Mesendoderm (in vitro differentiated cells): ENCODE data around the gene LRRC40. TPM values are rescaled to one million over a fixed set of nuclear protein-coding genes. Genes with fewer than 3 reads are reported as not detected.

Experiments used
- DNase-seq: peaks from one replicate; pipeline ENCODE4 v3.0.0; 2013
- H2AK5ac ChIP-seq: 2 replicates; pipeline ENCODE4 v1.6.1; 2013; ENCODE audit warnings: low read length, inconsistent platforms
- H2BK120ac ChIP-seq: 2 replicates; pipeline ENCODE4 v1.6.1; 2013; ENCODE audit warnings: low read depth, mild to moderate bottlenecking, low read length, moderate library complexity, mixed read lengths
- H2BK15ac ChIP-seq: replicated peaks from 2 replicates; pipeline ENCODE4 v1.6.1; 2013; ENCODE audit warnings: low read depth, mild to moderate bottlenecking, moderate library complexity
- H2BK5ac ChIP-seq: 2 replicates; pipeline ENCODE4 v1.6.1; 2013; ENCODE audit warnings: low read length, inconsistent platforms
- H3K18ac ChIP-seq: 2 replicates; pipeline ENCODE4 v1.6.1; 2013; ENCODE audit warnings: mild to moderate bottlenecking, low read length, mixed read lengths
- H3K23ac ChIP-seq: one replicate; pipeline ENCODE4 v1.6.1; 2013; ENCODE audit warnings: low read length
- H3K27ac ChIP-seq: 2 replicates; pipeline ENCODE4 v1.5.1; 2013; ENCODE audit warnings: low read depth, mild to moderate bottlenecking, inconsistent platforms, low read length, moderate library complexity
- H3K27me3 ChIP-seq: 2 replicates; pipeline ENCODE4 v1.6.1; 2013; ENCODE audit warnings: low read length, control low read depth, mild to moderate bottlenecking, inconsistent platforms; ENCODE audit not compliant: insufficient read depth, poor library complexity
- H3K36me3 ChIP-seq: 2 replicates; pipeline ENCODE4 v1.6.1; 2013; ENCODE audit warnings: low read length, inconsistent platforms; ENCODE audit not compliant: control insufficient read depth, insufficient read depth
- H3K4ac ChIP-seq: one replicate; pipeline ENCODE4 v1.6.1; 2013; ENCODE audit warnings: low read depth, mild to moderate bottlenecking, low read length, moderate library complexity
- H3K4me1 ChIP-seq: 2 replicates; pipeline ENCODE4 v1.6.1; 2013; ENCODE audit warnings: low read depth, low read length, inconsistent platforms; ENCODE audit not compliant: control insufficient read depth
- H3K4me2 ChIP-seq: 2 replicates; pipeline ENCODE4 v1.6.1; 2013; ENCODE audit warnings: low read length
- H3K4me3 ChIP-seq: 2 replicates; pipeline ENCODE4 v1.5.1; 2013; ENCODE audit warnings: mild to moderate bottlenecking, low read length
- H3K56ac ChIP-seq: one replicate; pipeline ENCODE4 v1.6.1; 2013; ENCODE audit warnings: low read length
- H3K79me1 ChIP-seq: 2 replicates; pipeline ENCODE4 v1.6.1; 2013; ENCODE audit warnings: low read length, inconsistent platforms
- H3K79me2 ChIP-seq: 2 replicates; pipeline ENCODE4 v1.6.1; 2013; ENCODE audit warnings: mild to moderate bottlenecking, low read length; ENCODE audit not compliant: control insufficient read depth, insufficient read depth
- H3K9ac ChIP-seq: 2 replicates; pipeline ENCODE4 v1.6.1; 2013; ENCODE audit warnings: low read length, inconsistent platforms
- H4K5ac ChIP-seq: one replicate; pipeline ENCODE4 v1.6.1; 2013; ENCODE audit warnings: low read length
- H4K8ac ChIP-seq: one replicate; pipeline ENCODE4 v1.6.1; 2013; ENCODE audit warnings: low read depth, mild to moderate bottlenecking, control low read depth, low read length, moderate library complexity
- WGBS: extraction: QIAGEN DNeasy Blood & Tissue Kit; methylation state at CpG from one replicate; pipeline ENCODE4 v1.1.7; 2013; ENCODE audit warnings: low lambda C conversion rate, missing lambda C conversion rate; ENCODE audit not compliant: insufficient coverage; ENCODE audit errors: extremely low coverage; 5-methylcytosine and 5-hydroxymethylcytosine counted together
- polyA plus RNA-seq, 2 experiments: library from polyadenylated mRNA; stranded (reverse); fragments of 200-250 nt; gene quantifications; one replicate each; pipeline ENCODE4 v1.2.3, GENCODE V29; 2013

Gene LRRC40
- 34.9 TPM for polyA plus RNA-seq (2013, experiment 1 of 2)
- polyA plus RNA-seq (2013, experiment 2 of 2) = 34.6 TPM

- Histone ChIP-seq H4K5ac (peak within 1 kb of the TSS; percentile 72), H3K23ac (no peak within 1 kb of the TSS), H3K4me1 (peaks cover 2% of the 10 kb centered on the region), H3K4me3 (peak within 1 kb of the TSS; percentile 95), H4K8ac (no peak within 1 kb of the TSS), H3K27ac (peak within 1 kb of the TSS; percentile 69), H3K56ac (peak within 1 kb of the TSS; percentile 98), H3K4me2 (peak within 1 kb of the TSS; percentile 69), H2BK5ac (no peak within 1 kb of the TSS), H3K79me1 (peaks cover 6% of the 10 kb centered on the region), H3K4ac (no peak within 1 kb of the TSS), H2BK15ac (no peak within 1 kb of the TSS), H3K36me3 (no peaks in the 10 kb centered on the region), H3K27me3 (no peaks in the 10 kb centered on the region), H3K79me2 (peaks cover 52% of the 10 kb centered on the region), H2AK5ac (no peak within 1 kb of the TSS), H3K18ac (peak within 1 kb of the TSS; percentile 78), H2BK120ac (no peak within 1 kb of the TSS), H3K9ac (peak within 1 kb of the TSS; percentile 96)
- no CpG with 5 or more reads among the region's 47 CpGs for WGBS
- DNase-seq = peak; percentile 98
Measured at GRCh38 chr1:70205434-70206118, at the start of gene LRRC40. LRRC40 (minus strand) TSS chr1:70205579; CDS start chr1:70205540, 39 bp downstream.

- Histone ChIP-seq H3K4me3 (no peak overlapping the region), H3K79me1 (no peaks in the 10 kb centered on the region), H2BK15ac (no peak overlapping the region), H3K4me2 (no peak overlapping the region), H2BK5ac (no peak overlapping the region), H3K23ac (no peak overlapping the region), H4K5ac (no peak overlapping the region), H3K4me1 (no peaks in the 10 kb centered on the region), H3K9ac (no peak overlapping the region), H3K27me3 (no peaks in the 10 kb centered on the region), H3K56ac (no peak overlapping the region), H4K8ac (no peak overlapping the region), H3K4ac (no peak overlapping the region), H2BK120ac (no peak overlapping the region), H3K18ac (no peak overlapping the region), H2AK5ac (no peak overlapping the region), H3K27ac (no peak overlapping the region), H3K79me2 (no peaks in the 10 kb centered on the region), H3K36me3 (peaks cover 5% of the 10 kb centered on the region)
- WGBS = no CpG with 5 or more reads among the region's 4 CpGs
- no peak for DNase-seq
Measured at GRCh38 chr1:70248729-70249128, 43.4 kb upstream of the LRRC40 start.

GRCh38 chr1:70247768-70248167 lies 42.4 kb upstream of the LRRC40 start:
- no peaks in the 10 kb centered on the region for H3K27me3 ChIP-seq
- H3K79me2 ChIP-seq = no peaks in the 10 kb centered on the region
- H3K79me1 ChIP-seq = no peaks in the 10 kb centered on the region
- no peak overlapping the region for H3K4me3 ChIP-seq
- H2AK5ac ChIP-seq = no peak overlapping the region
- no peak overlapping the region for H3K18ac ChIP-seq
- no peak overlapping the region for H3K27ac ChIP-seq
- H2BK120ac ChIP-seq = no peak overlapping the region
- H2BK15ac ChIP-seq = no peak overlapping the region
- no peak overlapping the region for H4K5ac ChIP-seq
- no peaks in the 10 kb centered on the region for H3K4me1 ChIP-seq
- H3K56ac ChIP-seq = no peak overlapping the region
- no peak overlapping the region for H4K8ac ChIP-seq
- H3K4ac ChIP-seq = no peak overlapping the region
- H3K4me2 ChIP-seq = no peak overlapping the region
- H3K36me3 ChIP-seq = peaks cover 6% of the 10 kb centered on the region
- DNase-seq = no peak
- no peak overlapping the region for H2BK5ac ChIP-seq
- H3K23ac ChIP-seq = no peak overlapping the region
- no peak overlapping the region for H3K9ac ChIP-seq

- Histone ChIP-seq H3K23ac (no peak overlapping the region), H3K4me3 (no peak overlapping the region), H3K27me3 (no peaks in the 10 kb centered on the region), H3K4me1 (no peaks in the 10 kb centered on the region), H3K9ac (no peak overlapping the region), H3K79me1 (no peaks in the 10 kb centered on the region), H2BK120ac (no peak overlapping the region), H3K4me2 (no peak overlapping the region), H4K5ac (no peak overlapping the region), H3K4ac (no peak overlapping the region), H3K27ac (no peak overlapping the region), H3K18ac (no peak overlapping the region), H2AK5ac (no peak overlapping the region), H2BK5ac (no peak overlapping the region), H4K8ac (no peak overlapping the region), H3K79me2 (no peaks in the 10 kb centered on the region), H2BK15ac (no peak overlapping the region), H3K36me3 (peaks cover 6% of the 10 kb centered on the region), H3K56ac (no peak overlapping the region)
- no peak for DNase-seq
Measured at GRCh38 chr1:70247122-70247521, 41.7 kb upstream of the LRRC40 start.

GRCh38 chr1:70239940-70240339 lies 34.6 kb upstream of the LRRC40 start:
- Histone ChIP-seq H4K5ac (no peak overlapping the region), H3K4ac (no peak overlapping the region), H3K18ac (no peak overlapping the region), H2AK5ac (no peak overlapping the region), H2BK15ac (no peak overlapping the region), H3K4me2 (no peak overlapping the region), H3K79me2 (no peaks in the 10 kb centered on the region), H4K8ac (no peak overlapping the region), H3K4me3 (no peak overlapping the region), H3K79me1 (no peaks in the 10 kb centered on the region), H3K23ac (no peak overlapping the region), H3K56ac (no peak overlapping the region), H3K36me3 (peaks cover 8% of the 10 kb centered on the region), H3K27ac (no peak overlapping the region), H3K4me1 (no peaks in the 10 kb centered on the region), H2BK5ac (no peak overlapping the region), H3K9ac (no peak overlapping the region), H3K27me3 (no peaks in the 10 kb centered on the region), H2BK120ac (no peak overlapping the region)
- no peak for DNase-seq

- Histone ChIP-seq H2BK120ac (no peak overlapping the region), H2BK15ac (no peak overlapping the region), H2AK5ac (no peak overlapping the region), H3K79me1 (no peaks in the 10 kb centered on the region), H3K56ac (no peak overlapping the region), H3K36me3 (peaks cover 2% of the 10 kb centered on the region), H3K79me2 (no peaks in the 10 kb centered on the region), H3K18ac (no peak overlapping the region), H4K5ac (no peak overlapping the region), H3K4me3 (no peak overlapping the region), H3K23ac (no peak overlapping the region), H4K8ac (no peak overlapping the region), H3K4ac (no peak overlapping the region), H3K27me3 (no peaks in the 10 kb centered on the region), H3K4me2 (no peak overlapping the region), H2BK5ac (no peak overlapping the region), H3K27ac (no peak overlapping the region), H3K4me1 (no peaks in the 10 kb centered on the region), H3K9ac (no peak overlapping the region)
- DNase-seq = no peak
Measured at GRCh38 chr1:70234733-70235132, 29.4 kb upstream of the LRRC40 start.
